H9 (cell line): ENCODE measurements around the gene HUS1. TPM values are rescaled to one million over a fixed set of nuclear protein-coding genes. Genes with fewer than 3 reads are reported as not detected.
"Not testable (repeated sequence)": the region's sequence is repeated elsewhere in the genome, so short reads cannot be mapped to it uniquely, and the experiment has no call there.

Experiments used
- DNase-seq: peaks from one replicate; pipeline ENCODE4 v3.0.0-alpha.2; 2017
- H2AFZ ChIP-seq: one replicate; pipeline ENCODE4 v1.6.1; 2013; ENCODE audit warnings: mild to moderate bottlenecking, low read length, control low read depth, moderate library complexity
- H2AK5ac ChIP-seq: 2 replicates; pipeline ENCODE4 v1.6.1; 2013; ENCODE audit warnings: low read length, control low read depth, mixed read lengths; ENCODE audit not compliant: insufficient read length
- H2BK120ac ChIP-seq: one replicate; pipeline ENCODE4 v1.6.1; 2013; ENCODE audit warnings: low read depth, mild to moderate bottlenecking, low read length, control low read depth, inconsistent platforms; ENCODE audit not compliant: poor library complexity, severe bottlenecking
- H2BK12ac ChIP-seq: 2 replicates; pipeline ENCODE4 v1.6.1; 2013; ENCODE audit warnings: low read length, control low read depth, mixed read lengths, low read depth; ENCODE audit not compliant: insufficient read length
- H2BK15ac ChIP-seq: 2 replicates; pipeline ENCODE4 v1.6.1; 2013; ENCODE audit warnings: low read depth, low read length, control low read depth
- H2BK20ac ChIP-seq: one replicate; pipeline ENCODE4 v1.6.1; 2013; ENCODE audit warnings: low read depth, mild to moderate bottlenecking, low read length, control low read depth, inconsistent platforms; ENCODE audit not compliant: poor library complexity, severe bottlenecking
- H2BK5ac ChIP-seq: 2 replicates; pipeline ENCODE4 v1.6.1; 2013; ENCODE audit warnings: low read length, control low read depth, mixed read lengths; ENCODE audit not compliant: insufficient read length
- H3K14ac ChIP-seq: 2 replicates; pipeline ENCODE4 v1.6.1; 2013; ENCODE audit warnings: low read length, control low read depth; ENCODE audit not compliant: insufficient read depth
- H3K18ac ChIP-seq: 2 replicates; pipeline ENCODE4 v1.6.1; 2013; ENCODE audit warnings: low read depth, mild to moderate bottlenecking, mixed read lengths, low read length, control low read depth; ENCODE audit not compliant: insufficient read length
- H3K23ac ChIP-seq: 2 replicates; pipeline ENCODE4 v1.6.1; 2013; ENCODE audit warnings: low read length, control low read depth, mixed read lengths, low read depth; ENCODE audit not compliant: insufficient read length
- H3K23me2 ChIP-seq: 2 replicates; pipeline ENCODE4 v1.6.1; 2013; ENCODE audit warnings: low read depth, mild to moderate bottlenecking, mixed read lengths, low read length, control low read depth; ENCODE audit not compliant: insufficient read length, poor library complexity, severe bottlenecking
- H3K27ac ChIP-seq: 2 replicates; pipeline ENCODE4 v1.5.1; 2013; ENCODE audit warnings: low read length, control low read depth, mixed read lengths, low read depth; ENCODE audit not compliant: insufficient read length
- H3K27me3 ChIP-seq: 2 replicates; pipeline ENCODE4 v1.6.1; 2013; ENCODE audit warnings: low read length, control low read depth, inconsistent platforms; ENCODE audit not compliant: insufficient read depth
- H3K4ac ChIP-seq: 2 replicates; pipeline ENCODE4 v1.6.1; 2013; ENCODE audit warnings: low read depth, mild to moderate bottlenecking, control low read depth, inconsistent platforms, low read length, moderate library complexity
- H3K4me1 ChIP-seq: 2 replicates; pipeline ENCODE4 v1.6.1; 2013; ENCODE audit warnings: low read length, control low read depth, inconsistent platforms; ENCODE audit not compliant: insufficient read depth
- H3K4me2 ChIP-seq: 2 replicates; pipeline ENCODE4 v1.6.1; 2013; ENCODE audit warnings: low read length, control low read depth, mixed read lengths; ENCODE audit not compliant: insufficient read length, insufficient read depth
- H3K56ac ChIP-seq: 2 replicates; pipeline ENCODE4 v1.6.1; 2013; ENCODE audit warnings: low read depth, mild to moderate bottlenecking, mixed read lengths, low read length, control low read depth; ENCODE audit not compliant: insufficient read length
- H3K79me1 ChIP-seq: 2 replicates; pipeline ENCODE4 v1.6.1; 2013; ENCODE audit warnings: low read depth, mild to moderate bottlenecking, moderate library complexity, low read length, control low read depth, inconsistent platforms; ENCODE audit not compliant: insufficient read depth, poor library complexity, severe bottlenecking
- H3K79me2 ChIP-seq: 2 replicates; pipeline ENCODE4 v1.6.1; 2013; ENCODE audit warnings: low read length, control low read depth, inconsistent platforms; ENCODE audit not compliant: insufficient read depth
- H3K9ac ChIP-seq: 2 replicates; pipeline ENCODE4 v1.6.1; 2013; ENCODE audit warnings: low read length, control low read depth, mixed read lengths; ENCODE audit not compliant: insufficient read length; ENCODE audit errors: extremely low read depth
- H3K9me3 ChIP-seq: one replicate; pipeline ENCODE4 v1.6.1; 2013; ENCODE audit warnings: low read depth, low read length, inconsistent platforms; ENCODE audit not compliant: control insufficient read depth
- H3T11ph ChIP-seq: one replicate; pipeline ENCODE4 v1.6.1; 2013; ENCODE audit warnings: mild to moderate bottlenecking, low read length, control low read depth, inconsistent platforms
- H4K20me1 ChIP-seq: one replicate; pipeline ENCODE4 v1.6.1; 2013; ENCODE audit not compliant: control insufficient read depth, insufficient read length, insufficient read depth
- H4K5ac ChIP-seq: 2 replicates; pipeline ENCODE4 v1.6.1; 2013; ENCODE audit warnings: low read depth, mild to moderate bottlenecking, mixed read lengths, low read length, control low read depth; ENCODE audit not compliant: insufficient read length
- H4K8ac ChIP-seq: replicated peaks from 2 replicates; pipeline ENCODE4 v1.6.1; 2013; ENCODE audit warnings: low read length, control low read depth, mixed read lengths, low read depth; ENCODE audit not compliant: insufficient read length
- H4K91ac ChIP-seq: 2 replicates; pipeline ENCODE4 v1.6.1; 2013; ENCODE audit warnings: low read depth, mild to moderate bottlenecking, moderate library complexity, mixed read lengths, low read length, control low read depth; ENCODE audit not compliant: insufficient read length
- H3K27ac Mint-ChIP-seq, 3 experiments: 2 replicates in 2 of 3; 3 replicates in 1 of 3; pipeline ENCODE4 v1.8.0; 2020 to 2021; ENCODE audit warnings: mixed read lengths in 3 of 3, mild to moderate bottlenecking in 1 of 3, moderate library complexity in 1 of 3
- H3K27me3 Mint-ChIP-seq: 2 replicates; pipeline ENCODE4 v1.8.0; 2021; ENCODE audit warnings: low read depth, mild to moderate bottlenecking, moderate library complexity, mixed read lengths
- H3K36me3 Mint-ChIP-seq, 3 experiments: 2 replicates in 2 of 3; 3 replicates in 1 of 3; pipeline ENCODE4 v1.8.0; 2020 to 2021; ENCODE audit warnings: low read depth in 3 of 3, mixed read lengths in 3 of 3; ENCODE audit not compliant: insufficient read depth in 1 of 3
- H3K4me1 Mint-ChIP-seq, 2 experiments: 2 replicates each; pipeline ENCODE4 v1.8.0; 2020; ENCODE audit warnings: mixed read lengths in 2 of 2
- H3K4me3 Mint-ChIP-seq, 2 experiments: 2 replicates in 1 of 2; 3 replicates in 1 of 2; pipeline ENCODE4 v1.8.0; 2020 to 2021; ENCODE audit warnings: mild to moderate bottlenecking in 2 of 2, mixed read lengths in 2 of 2, moderate library complexity in 1 of 2
- H3K9me3 Mint-ChIP-seq, 2 experiments: 2 replicates in 1 of 2; 3 replicates in 1 of 2; pipeline ENCODE4 v1.8.0; 2020; ENCODE audit warnings: mild to moderate bottlenecking in 2 of 2, mixed read lengths in 2 of 2, moderate library complexity in 1 of 2
- CTCF ChIP-seq: fragments of 200-600 bp; sonication (generic); conservative IDR thresholded peaks from 3 replicates; pipeline ENCODE4 v1.8.0; 2021; ENCODE audit warnings: antibody characterized with exemption, mild to moderate bottlenecking
- WGBS: extraction: QIAGEN DNeasy Blood & Tissue Kit; methylation state at CpG from one replicate; pipeline ENCODE4 v1.1.7; 2013; ENCODE audit warnings: missing lambda C conversion rate, low lambda C conversion rate, mixed read lengths; ENCODE audit not compliant: insufficient read length; ENCODE audit errors: extremely low coverage; 5-methylcytosine and 5-hydroxymethylcytosine counted together
- total RNA-seq: library from RNA; stranded (reverse); gene quantifications from 2 replicates; pipeline ENCODE4 v1.2.1, GENCODE V29; 2021

Gene HUS1
- total RNA-seq, 1 experiment from 2014 or later: 43.1 TPM

- Mint-ChIP-seq H3K27ac (no peak overlapping the region), H3K27me3 (no peaks in the 10 kb centered on the region), H3K4me3 (no peak overlapping the region), H3K4me1 (peaks cover 11 to 12% of the 10 kb centered on the region in 2 experiments), H3K9me3 (peaks cover 0 to 5% of the 10 kb centered on the region in 2 experiments; a peak in 2 of 5 replicates), H3K36me3 (peaks cover 0 to 5% (median 0%) of the 10 kb centered on the region in 3 experiments; a peak in 1 of 7 replicates)
- H2BK15ac ChIP-seq: no peak overlapping the region
- no peak overlapping the region for H3K56ac ChIP-seq
- no peak overlapping the region for H3K23ac ChIP-seq
- no peak overlapping the region for H2BK20ac ChIP-seq
- no peak overlapping the region for H4K5ac ChIP-seq
- no peak overlapping the region for H3K27ac ChIP-seq
- DNase-seq: no peak
- H3K27me3 ChIP-seq: no peaks in the 10 kb centered on the region
- H2AFZ ChIP-seq: no peak overlapping the region
- no peak overlapping the region for H2BK120ac ChIP-seq
- H3K79me2 ChIP-seq: no peaks in the 10 kb centered on the region
- no peak overlapping the region for H3K4ac ChIP-seq
- no peaks in the 10 kb centered on the region for H4K20me1 ChIP-seq
- H3K9me3 ChIP-seq: no peaks in the 10 kb centered on the region
- H3K79me1 ChIP-seq: no peaks in the 10 kb centered on the region
- no peak for TF ChIP-seq CTCF
- no peaks in the 10 kb centered on the region for H3K23me2 ChIP-seq
- H2BK12ac ChIP-seq: no peak overlapping the region
- H3K18ac ChIP-seq: no peak overlapping the region
- H3K14ac ChIP-seq: no peak overlapping the region
- no peak overlapping the region for H3T11ph ChIP-seq
- H3K9ac ChIP-seq: no peak overlapping the region
- no peaks in the 10 kb centered on the region for H3K4me1 ChIP-seq
- no peak overlapping the region for H3K4me2 ChIP-seq
- no peak overlapping the region for H4K8ac ChIP-seq
- H2BK5ac ChIP-seq: no peak overlapping the region
- no CpG with 5 or more reads among the region's 2 CpGs for WGBS
- H2AK5ac ChIP-seq: no peak overlapping the region
- no peak overlapping the region for H4K91ac ChIP-seq
Observed at GRCh38 chr7:48004032-48004431, 24.6 kb upstream of the HUS1 start.

- not testable (repeated sequence) for H3K27me3 Mint-ChIP-seq, H3K4ac ChIP-seq, H3K56ac ChIP-seq, H4K20me1 ChIP-seq, H3K79me1 ChIP-seq, H3K4me2 ChIP-seq, H2BK12ac ChIP-seq, H2AFZ ChIP-seq, H3K23me2 ChIP-seq, H3K18ac ChIP-seq, H3K14ac ChIP-seq, H2BK20ac ChIP-seq, H3K4me3 Mint-ChIP-seq, H3K9me3 Mint-ChIP-seq, H2BK15ac ChIP-seq, H4K8ac ChIP-seq, H3T11ph ChIP-seq, H3K9me3 ChIP-seq, H3K23ac ChIP-seq, H3K27me3 ChIP-seq, H2BK5ac ChIP-seq, H3K9ac ChIP-seq, H3K4me1 ChIP-seq, H2AK5ac ChIP-seq, H4K5ac ChIP-seq, H3K27ac Mint-ChIP-seq, H3K4me1 Mint-ChIP-seq, H4K91ac ChIP-seq, H3K79me2 ChIP-seq, H3K27ac ChIP-seq, H2BK120ac ChIP-seq, H3K36me3 Mint-ChIP-seq
- DNase-seq: peak; percentile 34
- no CpG with 5 or more reads among the region's 13 CpGs for WGBS
Observed at GRCh38 chr7:48000164-48000563, 20.7 kb upstream of the HUS1 start.
